Testis (tissue), 3 donors: ENCODE data around the gene DEFB124. TPM values are rescaled to one million over a fixed set of nuclear protein-coding genes. Genes with fewer than 3 reads are reported as not detected.
A peak's percentile ranks its signal among the peaks of the same experiment; 100 is the strongest.
"Not testable (repeated sequence)": the region's sequence is repeated elsewhere in the genome, so short reads cannot be mapped to it uniquely, and the experiment has no call there.

Source experiments
- DNase-seq: peaks from one replicate; pipeline ENCODE4 v3.0.0-alpha.2; 2019
- H3K27ac ChIP-seq, 2 donors: fragments of 200-600 bp; sonication (generic); one replicate each; pipeline ENCODE4 v1.5.1; 2019
- H3K27me3 ChIP-seq: fragments of 200-600 bp; sonication (generic); one replicate; pipeline ENCODE4 v1.5.1; 2019
- H3K36me3 ChIP-seq: fragments of 200-600 bp; sonication (generic); one replicate; pipeline ENCODE4 v1.5.1; 2017; ENCODE audit warnings: low read depth; ENCODE audit errors: missing control alignments
- H3K4me1 ChIP-seq: fragments of 200-600 bp; sonication (generic); one replicate; pipeline ENCODE4 v1.5.1; 2019
- H3K4me3 ChIP-seq, 2 donors: fragments of 200-600 bp; sonication (generic); one replicate each; pipeline ENCODE4 v1.5.1; 2017 to 2019
- H3K9me3 ChIP-seq: fragments of 200-600 bp; sonication (generic); one replicate; pipeline ENCODE4 v1.5.1; 2017
- CTCF ChIP-seq, 3 experiments: fragments of 450-650 bp in 2 of 3; fragments of 200-600 bp in 1 of 3; sonication (generic) in 1 of 3; IDR thresholded peaks; one replicate each; pipeline ENCODE4 v1.5.1; 2016 to 2019; ENCODE audit warnings: antibody characterized with exemption in 3 of 3, mild to moderate bottlenecking in 2 of 3, moderate library complexity in 1 of 3
- POLR2A ChIP-seq: fragments of 450-650 bp; IDR thresholded peaks from one replicate; pipeline ENCODE4 v1.6.1; 2017; ENCODE audit warnings: antibody characterized with exemption, mild to moderate bottlenecking, moderate library complexity
- WGBS, 2 donors: methylation state at CpG; one replicate each; pipeline ENCODE4 v1.1.5; 2018; 5-methylcytosine and 5-hydroxymethylcytosine counted together
- intact Hi-C: fragments of 100-400 bp; cut with DNase I; formaldehyde crosslinking; loops from one replicate; pipeline ENCODE4 v1.15.1; 2023; ENCODE audit warnings: low total_unique reads
- polyA plus RNA-seq: library from polyadenylated mRNA; stranded (reverse); fragments of 350-450 nt; fragmentation: Illumina TruSeq; extraction: RNeasy Lipid Tissue Mini Kit (QIAGEN cat#74804); gene quantifications from one replicate; pipeline ENCODE4 v1.2.3, GENCODE V29; 2014; ENCODE audit warnings: low read depth, low replicate concordance; ENCODE audit not compliant: insufficient read depth
- total RNA-seq, 2 donors: library from RNA; depleted of rRNA; stranded (reverse); fragments of >200 nt; gene quantifications; one replicate each; pipeline ENCODE4 v1.2.3, GENCODE V29; 2016

The DEFB124 gene
- total and polyA plus RNA-seq, 3 donors from 2014 or later, result 8.2 TPM; not detected in 2

GRCh38 chr20:31514154-31515071 is 39.5 kb upstream of the DEFB124 start, which contains the start of gene HM13:
HM13 (plus strand) TSS chr20:31514442; CDS start chr20:31514552, 110 bp downstream.
- Histone ChIP-seq H3K27me3 (no peaks in the 10 kb centered on the region), H3K9me3 (no peaks in the 10 kb centered on the region), H3K36me3 (no peaks in the 10 kb centered on the region), H3K27ac (peak within 1 kb of the TSS; percentile 33 to 73), H3K4me3 (peak within 1 kb of the TSS; percentile 71 to 89), H3K4me1 (peaks cover 27% of the 10 kb centered on the region)
- DNase-seq, result peak; percentile 94
- intact Hi-C loops, result no loop called here
- TF ChIP-seq CTCF (IDR thresholded peaks at IDR 0.05), result peak; percentile 97 to 99 (median 98)
- TF ChIP-seq POLR2A, result no peak
- 0 to 1% methylated on average over 46 to 68 of the region's 86 CpGs for whole genome bisulfite sequencing, 2 donors

- WGBS, 2 donors, result 82 to 86% methylated on average over 5 of the region's 5 CpGs
- no peak for TF ChIP-seq POLR2A
- no peak for TF ChIP-seq CTCF (IDR thresholded peaks at IDR 0.05)
- DNase-seq, result no peak
- no peak overlapping the region for H3K27ac ChIP-seq
- no peaks in the 10 kb centered on the region for H3K4me1 ChIP-seq
- H3K27me3 ChIP-seq, result no peaks in the 10 kb centered on the region
- intact Hi-C loops, result no loop called here
- H3K4me3 ChIP-seq, result no peak overlapping the region
- no peaks in the 10 kb centered on the region for H3K9me3 ChIP-seq
- no peaks in the 10 kb centered on the region for H3K36me3 ChIP-seq
Measured at GRCh38 chr20:31508517-31509244, 33.8 kb upstream of the DEFB124 start.

GRCh38 chr20:31505903-31506302 is 31.0 kb upstream of the DEFB124 start:
- WGBS, 2 donors, result 89 to 100% methylated on average over 1 of the region's 1 CpG
- no peaks in the 10 kb centered on the region for H3K9me3 ChIP-seq
- H3K4me3 ChIP-seq, result no peak overlapping the region
- no peaks in the 10 kb centered on the region for H3K4me1 ChIP-seq
- H3K27me3 ChIP-seq, result no peaks in the 10 kb centered on the region
- DNase-seq, result no peak
- no peaks in the 10 kb centered on the region for H3K36me3 ChIP-seq
- no peak overlapping the region for H3K27ac ChIP-seq
- TF ChIP-seq CTCF (IDR thresholded peaks at IDR 0.05) (no peak), POLR2A (no peak)
- intact Hi-C loops, result no loop called here

GRCh38 chr20:31502884-31503673 is 28.2 kb upstream of the DEFB124 start:
- 40 to 58% methylated on average over 15 to 20 of the region's 20 CpGs for WGBS, 2 donors
- TF ChIP-seq CTCF (IDR thresholded peaks at IDR 0.05), result peak; percentile 90 to 97 (median 97)

More at GRCh38 chr20:31502884-31503673, 28.2 kb upstream of the DEFB124 start:
- not testable (repeated sequence) for H3K27ac ChIP-seq, H3K9me3 ChIP-seq, H3K4me3 ChIP-seq, H3K4me1 ChIP-seq, H3K36me3 ChIP-seq, H3K27me3 ChIP-seq
- peak; percentile 93 for DNase-seq
- intact Hi-C loops, result loop anchor here (5.0 kb wide), 1 partner anchor 41 kb away; no protein-coding TSS in a partner anchor
